ENCODE results near the gene ALDH1L2.

The ALDH1L2 gene

DNA sequence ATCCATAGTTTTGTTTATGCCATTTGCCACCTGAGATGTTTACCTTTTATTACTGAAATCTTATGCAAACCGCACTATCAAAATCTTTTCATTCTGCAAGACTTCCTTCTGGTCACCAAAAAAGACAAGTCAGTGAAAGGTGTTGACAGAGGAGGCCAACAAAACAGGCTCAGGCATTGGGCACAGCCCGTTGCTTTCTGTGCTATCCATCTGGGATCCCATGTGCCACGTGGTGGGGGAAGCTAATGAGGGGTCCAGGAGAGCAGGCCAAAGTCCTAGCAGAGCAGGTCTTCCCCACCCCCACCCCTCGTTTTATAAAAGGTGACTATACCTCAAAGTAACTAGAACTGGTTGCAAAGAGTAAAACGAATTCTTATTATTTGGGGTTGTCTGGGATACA is 1.2 kb downstream of the ALDH1L2 start:
- DNase-seq: no peak

DNA sequence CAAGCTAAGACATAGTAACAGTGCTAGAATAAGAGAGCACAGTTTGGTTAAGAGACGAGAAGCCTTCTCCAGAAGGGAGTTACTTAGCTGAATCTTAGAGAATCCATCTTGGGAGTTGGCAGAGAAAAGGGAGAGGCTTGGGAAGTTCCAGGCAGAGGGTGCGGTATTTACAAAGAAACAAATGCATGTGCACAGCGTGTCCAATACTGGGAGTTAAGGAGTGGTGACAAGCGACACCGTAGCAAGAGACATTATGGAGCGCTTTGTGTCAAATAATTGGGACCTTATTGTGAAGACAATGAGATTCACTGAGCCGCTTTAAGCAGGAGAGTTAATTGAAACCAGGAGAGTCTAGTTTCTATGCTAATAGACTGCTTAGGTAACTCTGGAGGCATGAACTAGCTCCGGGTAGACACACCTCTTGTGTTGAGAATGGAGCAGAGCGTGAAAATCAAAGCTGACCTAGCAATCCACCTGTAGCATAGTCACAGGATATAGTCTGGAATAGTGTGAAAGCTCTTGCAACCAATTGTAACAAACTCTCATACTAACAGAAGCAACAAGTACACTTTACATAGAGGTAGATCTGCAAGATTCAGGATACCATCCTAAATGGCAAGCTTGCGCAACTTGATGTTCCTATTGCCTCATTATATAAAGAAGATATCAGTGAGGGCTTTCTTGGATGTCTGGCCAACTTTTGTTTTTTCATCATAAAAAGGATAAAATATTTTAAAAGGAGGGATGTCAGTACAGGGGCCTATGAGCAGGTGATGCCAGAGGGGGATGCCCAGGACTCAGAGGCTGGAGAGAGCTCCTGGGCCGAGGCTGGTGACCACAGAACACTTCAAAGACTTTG is 5.3 kb downstream of the ALDH1L2 start:
- DNase-seq: peak; percentile 7

DNA sequence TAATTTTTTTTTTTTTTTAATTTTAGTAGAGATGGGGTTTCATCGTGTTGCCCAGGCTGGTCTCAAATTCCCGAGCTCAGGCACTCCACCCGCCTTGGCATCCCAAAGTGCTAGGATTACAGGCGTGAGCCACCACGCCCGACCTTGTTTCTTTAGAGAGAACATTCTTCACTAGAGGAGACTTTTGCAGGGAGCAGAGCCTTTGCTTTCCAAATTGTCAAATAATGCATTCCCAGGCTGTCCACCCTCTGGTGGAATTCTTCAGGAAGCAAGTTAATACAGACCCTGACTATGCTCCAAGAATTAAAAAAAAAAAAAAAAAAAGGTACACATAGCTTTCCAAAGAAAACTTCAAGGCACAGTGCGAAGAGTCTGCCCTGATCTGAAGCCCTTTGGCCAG is 6.8 kb downstream of the ALDH1L2 start:
- DNase-seq: no peak

DNA sequence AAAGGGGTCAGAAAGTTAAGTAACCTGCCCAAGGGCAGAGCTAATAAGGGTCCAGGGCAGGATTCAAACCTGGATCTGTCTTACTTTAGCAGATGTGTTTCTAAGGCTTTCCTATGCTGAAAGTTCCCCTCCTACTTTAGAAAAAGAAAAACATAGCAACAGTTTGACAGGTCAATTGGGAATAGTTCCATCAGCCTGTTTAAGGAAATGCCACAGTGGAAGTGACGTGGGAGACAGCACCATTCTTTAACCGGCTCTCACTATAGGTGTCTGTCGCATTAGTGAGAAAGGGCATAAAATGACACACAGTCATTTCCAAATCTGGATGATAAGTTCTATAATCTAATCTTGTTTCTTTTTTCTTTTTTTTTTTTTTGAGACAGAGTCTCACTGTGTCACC is 7.3 kb downstream of the ALDH1L2 start:
- DNase-seq: no peak

DNA sequence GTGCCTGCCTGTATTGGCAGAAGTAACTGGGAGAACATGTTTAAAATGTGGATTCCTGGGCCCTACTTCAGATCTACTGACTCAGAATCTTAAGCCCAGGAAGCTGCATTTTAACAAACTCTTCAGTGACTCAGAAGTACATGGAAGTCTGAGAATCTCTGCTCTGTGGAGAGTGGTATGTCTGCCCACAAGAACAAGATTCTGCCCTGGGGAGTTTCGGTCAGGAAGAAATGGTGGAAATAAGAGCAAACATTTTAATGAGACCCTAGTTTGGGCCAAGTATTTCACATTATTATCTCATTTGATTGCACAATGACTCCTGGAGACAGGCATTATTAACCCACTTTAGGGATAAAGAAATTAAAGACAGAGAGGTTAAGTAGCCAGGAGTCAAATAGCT is 8.2 kb downstream of the ALDH1L2 start:
- DNase-seq: no peak

DNA sequence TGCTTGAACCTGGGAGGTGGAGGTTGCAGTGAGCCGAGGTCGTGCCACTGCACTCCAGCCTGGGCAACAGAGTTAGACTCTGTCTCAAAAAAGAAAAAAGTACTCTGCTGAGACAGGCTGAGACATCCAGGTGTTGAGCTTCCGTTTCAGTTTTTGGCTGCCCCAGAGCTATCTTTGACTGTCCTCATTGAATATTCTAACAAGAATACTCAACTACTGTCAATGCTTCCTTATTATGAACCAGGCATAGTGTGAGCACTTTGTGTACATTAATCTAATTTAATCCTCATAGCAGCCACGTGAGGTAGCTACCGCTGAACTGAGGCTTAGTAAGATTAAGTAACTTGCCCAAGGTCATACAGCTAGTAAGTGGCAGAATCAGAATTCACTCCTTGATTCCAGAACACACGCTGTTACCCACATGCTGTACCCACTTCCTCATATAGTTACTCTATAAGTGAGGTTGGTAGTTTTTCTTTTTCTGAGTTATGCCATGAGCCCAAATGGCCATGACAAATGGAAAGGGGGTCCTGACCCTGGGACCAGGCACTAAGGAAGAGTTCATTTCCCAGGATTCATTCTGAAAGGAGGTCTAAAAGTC is 11.3 kb downstream of the ALDH1L2 start:
- no peak for DNase-seq

DNA sequence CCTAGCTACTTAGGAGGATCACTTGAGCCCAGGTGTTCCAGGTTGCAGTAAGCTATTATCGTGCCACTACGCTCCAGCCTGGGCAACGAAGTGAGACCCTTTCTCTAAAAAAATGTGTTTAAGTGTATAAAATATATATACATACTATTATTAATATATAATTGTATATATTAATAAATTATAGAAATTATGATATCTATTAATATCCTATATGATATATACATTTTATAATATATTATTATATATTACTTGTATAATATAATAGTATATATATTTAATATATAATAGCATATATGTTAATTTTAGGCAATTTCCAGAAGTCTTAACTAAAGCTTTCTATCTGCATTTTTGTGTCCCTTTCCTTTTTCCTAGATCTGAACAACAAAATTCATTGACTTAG is 12.3 kb downstream of the ALDH1L2 start:
- DNase-seq: no peak

DNA sequence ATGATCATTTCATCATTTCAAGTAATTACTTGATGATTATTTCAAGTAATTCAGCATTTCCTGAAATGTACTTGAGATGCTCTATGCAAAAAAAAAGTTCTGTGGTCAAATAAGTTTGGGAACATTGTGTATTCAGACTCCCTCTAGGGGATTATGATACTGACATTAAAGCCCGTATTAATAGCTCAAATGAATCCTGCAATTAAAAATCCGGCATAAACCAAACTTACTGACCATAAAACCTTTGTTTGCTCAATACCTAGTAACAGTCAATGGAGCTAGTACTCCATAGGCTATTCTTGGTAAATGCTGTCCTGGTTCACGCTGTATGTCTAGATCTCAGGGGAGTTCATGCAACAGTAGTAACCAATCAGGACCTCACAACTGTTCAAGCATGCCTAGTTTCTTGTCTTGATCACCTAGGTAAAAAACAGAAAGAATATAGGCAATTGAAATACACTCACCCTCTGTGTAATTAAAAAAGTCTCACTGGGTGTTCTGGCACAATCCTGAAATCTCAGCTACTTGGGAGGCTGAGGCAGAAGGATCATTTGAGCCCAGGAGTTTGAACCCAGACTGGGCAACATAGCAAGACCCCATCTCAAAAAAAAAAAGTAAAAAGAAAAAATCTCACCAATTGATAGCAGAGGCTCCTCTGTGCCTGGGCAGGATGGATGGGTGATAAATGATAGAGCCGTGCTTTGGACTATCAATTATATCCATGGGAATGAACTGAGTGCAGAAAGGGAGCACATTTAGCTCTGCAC is 14.1 kb downstream of the ALDH1L2 start:
- DNase-seq: no peak

DNA sequence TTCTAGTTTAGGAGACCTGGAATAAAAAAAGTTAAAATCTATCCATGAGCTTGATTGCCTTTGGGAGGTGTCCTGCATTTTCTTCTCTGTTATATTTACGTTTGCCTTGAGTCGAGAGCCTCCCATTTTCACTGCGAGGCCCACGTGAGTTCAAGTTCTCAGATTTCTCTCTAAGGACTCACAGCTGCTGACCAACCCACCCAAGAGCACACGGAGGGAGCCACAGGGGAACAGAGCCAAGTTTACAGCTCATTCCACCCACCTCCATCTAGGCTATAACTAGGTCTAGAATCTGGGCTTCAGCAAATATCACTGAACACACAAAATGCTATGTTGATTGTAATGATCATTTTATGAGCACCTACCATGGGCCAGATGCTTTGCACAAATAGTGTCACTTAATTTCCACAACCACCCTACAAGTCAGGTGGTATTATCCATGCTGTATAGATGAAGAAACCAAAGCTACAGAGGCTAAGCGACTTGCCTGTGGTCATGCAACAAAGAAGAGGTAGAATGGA is 16.7 kb downstream of the ALDH1L2 start:
- DNase-seq: peak; percentile 6 to 38

DNA sequence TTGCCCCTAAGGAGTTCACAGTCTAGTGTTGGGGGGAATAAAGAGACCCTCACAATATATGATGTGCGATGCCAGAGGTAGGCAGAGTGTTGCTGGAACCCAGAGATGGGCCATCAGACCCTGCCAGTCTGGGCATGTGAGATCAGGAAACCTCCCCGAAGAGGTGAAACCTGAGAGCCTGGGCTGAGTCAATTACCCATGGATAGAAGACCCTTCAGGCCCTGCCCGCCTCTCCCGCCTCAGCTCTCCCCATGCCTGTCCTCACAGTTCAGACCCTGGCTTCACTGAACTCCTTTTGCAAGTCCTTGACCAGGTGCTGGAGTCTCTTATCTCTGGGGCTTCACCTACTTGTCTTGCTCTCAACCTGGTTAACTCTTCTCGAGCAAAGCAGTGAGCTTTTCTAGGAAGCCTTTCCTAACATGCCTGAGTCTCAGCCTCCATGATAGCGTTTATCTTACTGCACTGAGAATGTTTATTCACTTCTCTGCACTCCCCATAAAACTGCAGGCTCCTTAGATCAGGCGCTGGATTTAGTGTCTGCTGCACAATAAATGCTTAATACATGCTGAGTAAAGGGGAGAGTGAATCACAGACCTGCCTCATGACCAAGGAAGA is 19.6 kb downstream of the ALDH1L2 start:
- no peak for DNase-seq

DNA sequence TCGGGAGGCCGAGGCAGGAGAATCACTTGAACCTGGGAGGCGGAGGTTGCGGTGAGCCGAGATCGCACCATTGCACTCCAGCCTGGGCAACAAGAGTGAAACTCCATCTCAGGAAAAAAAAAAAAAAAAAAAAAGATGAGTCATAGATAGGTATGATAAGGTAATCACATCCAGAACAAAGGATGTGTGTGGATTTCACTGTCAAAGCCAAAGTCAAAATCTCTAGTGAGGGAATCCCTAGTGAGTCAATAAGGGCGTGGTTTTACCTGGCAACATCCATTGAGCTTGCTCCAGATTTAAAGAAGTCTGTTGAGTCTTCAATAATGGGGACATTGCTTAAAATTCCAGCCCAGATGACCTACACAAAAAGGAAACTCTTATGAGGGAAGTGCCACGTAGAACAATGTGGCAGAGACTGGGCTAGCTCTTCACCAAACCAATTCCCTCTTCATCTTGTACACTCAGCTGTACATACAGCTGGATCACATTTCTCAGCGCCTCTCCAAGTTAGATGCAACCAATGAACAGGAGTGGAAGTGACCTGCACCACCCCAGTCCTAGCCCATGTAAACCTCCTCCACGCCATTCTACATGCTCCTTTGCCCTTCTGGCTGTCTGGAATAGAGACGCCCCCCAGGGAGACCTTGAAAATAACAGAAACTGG is 23.4 kb downstream of the ALDH1L2 start:
- DNase-seq: no peak

DNA sequence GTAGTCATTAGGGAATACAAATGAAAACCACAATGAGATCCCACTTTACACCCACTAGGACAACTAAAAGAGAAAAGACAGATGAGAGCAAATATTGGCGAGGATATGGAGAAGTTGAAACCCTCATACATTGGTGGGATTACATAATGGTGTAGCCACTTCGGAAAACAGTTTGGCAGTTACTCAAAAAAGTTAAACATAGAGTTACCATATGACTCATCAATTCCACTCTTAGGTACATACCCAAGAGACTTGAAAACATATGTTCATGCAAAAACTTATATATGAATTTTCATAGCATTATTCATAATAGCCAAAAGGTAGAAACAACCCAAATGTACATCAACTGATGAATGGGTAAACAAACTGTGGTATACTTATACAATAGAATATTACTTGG is 27.1 kb downstream of the ALDH1L2 start:
- DNase-seq: no peak

DNA sequence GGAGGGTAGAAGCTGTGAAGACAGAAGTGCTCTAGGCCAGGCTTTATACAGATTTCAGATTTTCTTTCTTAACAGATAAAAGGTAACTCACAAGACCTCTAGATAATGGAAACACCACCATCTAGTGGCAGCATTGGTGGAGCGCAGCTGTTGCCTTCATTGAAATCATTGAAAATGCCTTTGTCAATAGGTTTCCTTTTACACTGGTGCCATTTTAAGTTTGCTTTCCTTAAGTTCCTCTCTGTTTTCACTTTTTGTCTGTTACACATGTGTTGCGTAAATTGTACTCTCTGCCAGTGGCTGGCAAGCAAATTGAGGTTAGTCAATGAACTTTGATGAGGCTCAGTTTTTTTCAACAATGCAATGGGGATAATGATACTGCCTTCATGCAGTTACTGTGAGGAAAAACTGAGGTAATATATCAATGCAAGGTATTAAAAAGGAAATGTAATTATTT is 31.1 kb downstream of the ALDH1L2 start:
- peak; percentile 81 to 82 for DNase-seq

DNA sequence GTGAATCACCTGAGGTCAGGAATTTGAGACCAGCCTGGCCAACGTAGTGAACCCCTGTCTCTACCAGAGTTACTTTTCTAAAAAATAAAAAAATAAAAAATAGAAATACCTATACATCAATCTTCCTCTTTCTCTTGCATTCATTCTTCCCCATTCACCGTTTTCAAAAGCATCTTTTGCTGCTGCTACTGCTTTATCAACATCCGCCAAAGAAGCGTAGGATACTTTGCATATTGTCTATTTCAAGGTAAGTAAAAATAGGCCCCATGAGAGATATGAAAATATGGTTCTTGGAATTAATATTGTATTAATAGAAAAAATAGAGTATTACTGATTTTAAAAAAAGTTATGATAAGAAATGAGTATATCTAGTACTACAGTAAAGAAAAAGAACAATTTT is 32.3 kb downstream of the ALDH1L2 start:
- DNase-seq: no peak

DNA sequence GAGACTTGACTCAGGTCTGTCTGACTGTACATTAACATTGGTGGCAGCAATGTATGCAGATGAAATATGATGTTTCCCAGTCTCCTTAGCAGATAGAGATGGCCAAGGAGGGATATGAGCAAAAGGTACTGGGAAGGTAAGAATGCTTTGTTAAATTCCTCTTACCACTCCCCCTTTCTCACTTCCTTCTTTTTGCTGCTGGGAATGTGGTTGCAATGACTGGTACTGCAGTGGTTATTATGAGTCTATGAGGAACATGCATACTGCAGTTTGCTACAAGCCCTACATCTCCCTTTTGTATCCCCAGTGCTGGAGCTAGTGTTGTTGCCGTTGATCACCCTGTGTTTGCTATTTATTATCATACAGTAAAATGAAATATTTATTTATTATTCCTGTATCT is 35.9 kb downstream of the ALDH1L2 start:
- DNase-seq: no peak

DNA sequence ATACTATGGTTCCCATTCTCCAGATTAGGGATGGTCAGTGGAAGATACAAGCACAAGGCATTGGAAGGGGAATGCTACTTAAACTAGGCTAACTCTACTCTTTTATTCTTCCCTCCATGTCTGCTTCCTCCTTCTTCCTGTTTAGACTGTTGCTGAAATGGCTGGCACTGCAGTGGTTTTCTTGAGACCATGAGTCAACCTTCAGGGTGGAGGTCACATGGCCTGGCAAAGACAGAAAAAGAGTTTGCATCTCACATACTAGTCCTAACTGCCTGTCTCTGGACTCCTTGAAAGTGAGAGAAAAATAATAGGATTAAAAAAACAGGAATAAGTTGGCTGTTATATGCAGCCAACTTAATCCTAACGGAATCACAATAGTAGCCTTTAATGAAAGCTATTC is 37.0 kb downstream of the ALDH1L2 start:
- no peak for DNase-seq

DNA sequence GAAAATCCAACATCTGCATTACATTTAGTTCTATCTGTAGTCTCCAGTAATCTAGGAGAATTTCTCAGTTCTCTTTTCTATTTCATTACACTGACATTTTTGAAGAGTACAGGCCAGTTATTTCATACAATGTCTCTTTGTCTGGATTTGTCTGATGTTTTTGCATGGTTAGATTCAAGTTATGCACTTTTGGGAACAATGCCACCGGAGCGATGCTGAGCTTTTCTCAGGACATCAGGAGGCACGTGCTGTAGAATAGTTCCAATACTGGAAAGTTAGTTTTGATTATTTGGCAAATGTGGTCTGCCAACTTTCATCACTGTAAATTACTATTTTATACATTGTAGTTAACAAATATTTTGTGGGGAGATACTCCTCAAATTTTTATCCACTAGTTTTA is 43.1 kb downstream of the ALDH1L2 start:
- no peak for DNase-seq

DNA sequence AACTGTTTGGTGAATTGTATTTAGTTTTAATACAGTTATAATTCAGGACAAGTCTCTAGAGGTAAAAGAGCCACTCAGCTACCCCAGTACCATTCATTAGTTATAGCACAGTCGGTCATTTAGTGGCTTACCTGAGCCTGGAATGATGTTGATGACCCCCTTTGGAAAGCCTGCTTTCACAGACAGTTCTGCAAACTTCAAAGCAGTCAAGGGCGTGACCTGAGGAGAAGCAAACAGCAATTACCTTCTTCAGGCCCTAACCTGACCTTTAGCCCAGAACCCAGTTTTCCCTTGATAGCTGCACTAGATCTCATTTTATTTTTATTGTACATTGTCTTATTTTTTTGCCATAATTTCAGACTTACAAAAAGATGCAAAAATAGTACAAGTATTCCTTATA is 43.8 kb downstream of the ALDH1L2 start:
- no peak for DNase-seq

DNA sequence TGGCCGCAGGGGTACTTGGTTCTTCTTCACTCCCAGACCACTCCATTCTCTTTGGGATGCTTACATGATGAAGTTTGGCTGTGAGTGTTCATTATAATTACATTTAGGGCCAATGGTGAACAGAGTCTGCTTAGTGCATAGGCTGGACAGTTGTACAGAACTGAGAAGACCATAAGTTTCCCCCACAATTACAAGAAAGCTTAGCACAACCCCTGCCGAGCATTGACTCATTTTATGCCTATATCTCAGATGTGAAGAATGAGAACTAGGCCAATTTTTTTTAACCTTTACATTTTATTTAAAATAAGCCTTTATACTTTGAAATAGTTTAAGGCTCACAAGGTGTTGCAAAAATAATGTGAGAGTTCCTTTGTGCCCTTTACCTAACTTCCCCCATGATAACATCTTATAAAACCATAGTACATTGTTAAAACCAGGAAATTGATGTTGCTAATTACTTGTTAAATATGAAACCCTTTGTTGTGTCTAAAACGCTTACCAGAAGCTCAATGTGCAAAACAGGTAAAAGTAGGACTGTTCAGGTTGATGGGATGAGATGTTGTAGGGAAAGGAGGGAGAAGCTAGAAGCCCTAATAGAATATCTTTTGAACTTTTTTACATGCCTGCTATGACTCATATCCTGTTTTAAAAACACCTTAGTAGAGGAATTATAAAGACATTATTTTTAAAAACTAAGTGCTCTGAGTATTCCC is 47.2 kb downstream of the ALDH1L2 start:
- peak in 1 of 2 experiments; percentile 26 for DNase-seq

DNA sequence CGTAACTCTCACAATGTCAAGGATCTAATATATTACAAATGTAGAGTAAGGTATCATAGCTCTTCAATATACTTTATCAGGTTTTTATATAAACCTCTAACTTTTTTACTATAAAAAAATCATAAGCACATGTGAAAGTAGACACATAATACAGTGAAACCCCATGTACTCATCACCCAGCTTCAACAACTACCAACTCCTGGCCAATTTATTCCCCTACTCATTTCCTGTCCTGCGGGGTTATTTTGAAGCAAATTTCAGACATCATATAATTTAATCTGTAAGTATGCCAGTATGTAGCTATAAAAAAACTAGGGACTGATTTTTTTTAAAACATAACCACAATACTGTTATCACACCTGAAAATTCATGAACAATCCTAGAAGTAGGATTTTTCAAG is 50.4 kb downstream of the ALDH1L2 start:
- no peak for DNase-seq

DNA sequence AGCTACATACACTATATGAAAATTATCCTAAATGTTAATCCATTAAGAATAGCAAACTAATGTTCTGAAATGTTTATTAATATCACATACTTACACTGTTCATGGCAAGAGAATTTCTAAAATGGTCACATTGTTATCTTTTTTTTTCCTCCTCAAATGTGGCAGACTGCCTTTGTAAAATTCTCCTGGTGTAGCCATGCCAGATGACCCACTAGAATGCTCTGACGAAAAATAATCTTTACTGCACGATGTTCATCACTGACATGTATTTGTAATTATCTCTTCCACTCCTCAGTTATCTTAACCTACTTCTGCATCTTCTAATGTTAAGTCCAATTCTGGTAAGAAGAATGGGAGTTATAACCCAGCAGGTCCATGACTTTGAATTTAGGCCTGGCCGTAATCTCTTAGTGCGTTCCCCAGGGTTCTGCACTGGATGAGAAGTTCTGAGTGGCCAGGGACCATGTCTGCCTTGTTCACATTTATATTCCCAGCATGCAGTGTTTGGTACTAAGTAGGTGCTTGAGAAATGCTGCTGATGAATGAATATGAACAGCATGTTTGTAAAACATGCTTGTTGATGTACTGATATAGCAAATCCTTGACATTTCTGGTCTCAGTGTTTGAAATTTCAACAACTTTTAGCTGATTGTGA is 51.4 kb downstream of the ALDH1L2 start:
- no peak for DNase-seq
